ENCODE results near the gene PUS7L. TPM values are rescaled to one million over a fixed set of nuclear protein-coding genes. Genes with fewer than 3 reads are reported as not detected.
"Not testable (repeated sequence)": the region's sequence is repeated elsewhere in the genome, so short reads cannot be mapped to it uniquely, and the experiment has no call there.

The PUS7L gene
- total RNA-seq, 1 donor from 2014 or later: 11.6 TPM

GRCh38 chr12:43711348-43711747, 47.2 kb downstream of the PUS7L start:
- no peak overlapping the region for H3K4me3 ChIP-seq
- ATAC-seq: no peak
- H3K4me1 ChIP-seq: no peaks in the 10 kb centered on the region
- DNase-seq: no peak
- H3K36me3 ChIP-seq: no peaks in the 10 kb centered on the region
- intact Hi-C loops (cut with DNase I): no loop called here
- no peak for TF ChIP-seq CTCF (IDR thresholded peaks at IDR 0.05)
- H3K27ac ChIP-seq: no peak overlapping the region
- no peaks in the 10 kb centered on the region for H3K27me3 ChIP-seq (ENCODE audit: low read depth)
- H3K9me3 ChIP-seq: peaks cover 13% of the 10 kb centered on the region

GRCh38 chr12:43703772-43704171, 54.8 kb downstream of the PUS7L start:
- H3K4me3 ChIP-seq; intact Hi-C loops (cut with DNase I); DNase-seq; ATAC-seq; H3K27ac ChIP-seq; H3K4me1 ChIP-seq; H3K36me3 ChIP-seq; H3K27me3 ChIP-seq (ENCODE audit: low read depth): not testable (repeated sequence)
- H3K9me3 ChIP-seq: peaks cover 13% of the 10 kb centered on the region

GRCh38 chr12:43701194-43701593, 57.4 kb downstream of the PUS7L start:
- H3K27me3 ChIP-seq (ENCODE audit: low read depth); intact Hi-C loops (cut with DNase I); H3K4me1 ChIP-seq; ATAC-seq; DNase-seq; H3K27ac ChIP-seq; H3K9me3 ChIP-seq; H3K36me3 ChIP-seq; H3K4me3 ChIP-seq: not testable (repeated sequence)

- no peak for TF ChIP-seq CTCF (IDR thresholded peaks at IDR 0.05)
- DNase-seq (no peak), ATAC-seq (no peak)
- Histone ChIP-seq H3K36me3 (no peaks in the 10 kb centered on the region), H3K4me3 (no peak overlapping the region), H3K9me3 (no peaks in the 10 kb centered on the region), H3K4me1 (no peaks in the 10 kb centered on the region), H3K27me3 (ENCODE audit: low read depth) (no peaks in the 10 kb centered on the region), H3K27ac (no peak overlapping the region)
- intact Hi-C loops (cut with DNase I): no loop called here
Measured at GRCh38 chr12:43696154-43696553, 62.4 kb downstream of the PUS7L start.

GRCh38 chr12:43694879-43695278, 63.7 kb downstream of the PUS7L start:
- no peak overlapping the region for H3K27ac ChIP-seq
- no peak overlapping the region for H3K4me3 ChIP-seq

GRCh38 chr12:43692064-43692463, 66.5 kb downstream of the PUS7L start:
- Histone ChIP-seq H3K4me1 (no peaks in the 10 kb centered on the region), H3K27me3 (ENCODE audit: low read depth) (no peaks in the 10 kb centered on the region), H3K27ac (no peak overlapping the region), H3K9me3 (no peaks in the 10 kb centered on the region), H3K36me3 (no peaks in the 10 kb centered on the region), H3K4me3 (no peak overlapping the region)
- no peak for TF ChIP-seq CTCF (IDR thresholded peaks at IDR 0.05)
- DNase-seq (no peak), ATAC-seq (no peak)
- intact Hi-C loops (cut with DNase I): no loop called here

More at GRCh38 chr12:43694879-43695278, 63.7 kb downstream of the PUS7L start:
- Histone ChIP-seq H3K27me3 (ENCODE audit: low read depth) (no peaks in the 10 kb centered on the region), H3K4me1 (no peaks in the 10 kb centered on the region), H3K36me3 (no peaks in the 10 kb centered on the region), H3K9me3 (no peaks in the 10 kb centered on the region)
- ATAC-seq (no peak), DNase-seq (no peak)
- intact Hi-C loops (cut with DNase I): no loop called here
- TF ChIP-seq CTCF (IDR thresholded peaks at IDR 0.05): no peak

- H3K4me3 ChIP-seq; ATAC-seq; H3K36me3 ChIP-seq; H3K27ac ChIP-seq; intact Hi-C loops (cut with DNase I); DNase-seq; H3K27me3 ChIP-seq (ENCODE audit: low read depth); H3K4me1 ChIP-seq; H3K9me3 ChIP-seq: not testable (repeated sequence)
Measured at GRCh38 chr12:43685491-43685890, 73.1 kb downstream of the PUS7L start.
